A549 (cell line): ENCODE data around the gene CCDC142. TPM values are rescaled to one million over a fixed set of nuclear protein-coding genes. Genes with fewer than 3 reads are reported as not detected.

Source experiments
- ATAC-seq, 2 experiments: fragments of 200-7000 bp in 1 of 2; fragments of >200 bp in 1 of 2; cut with Nextera tagmentation in 1 of 2; cut with Tn5 transposase in 1 of 2; 3 replicates each; pipeline versions ENCODE4 v1.8.0 to v1.9.1; 2018 to 2020; ENCODE audit warnings: mild to moderate bottlenecking in 1 of 2, moderate library complexity in 1 of 2
- CTCF ChIA-PET: fragments of 300-600 bp; sonication (Branson Sonifier 250); formaldehyde crosslinking; extraction: SDS; loops from one replicate; lab custom pipeline; 2021; ENCODE audit warnings: antibody characterized with exemption, inconsistent platforms; lab: Yijun Ruan, JAX
- POLR2A ChIA-PET: fragments of 350-600 bp; formaldehyde crosslinking; extraction: SDS; loops from one replicate; lab custom pipeline; 2021; ENCODE audit warnings: antibody characterized with exemption, inconsistent platforms; lab: Yijun Ruan, JAX
- DNase-seq, 2 experiments: peaks; one replicate each; pipeline versions ENCODE4 v3.0.0 to v3.0.0-alpha.2; 2011 to 2016; ENCODE audit warnings: low read depth in 1 of 2, low spot score in 1 of 2
- FAIRE-seq: peaks from 2 replicates; lab custom pipeline; 2011; peaks lifted over from hg19 to GRCh38; lab: Jason Lieb, UNC
- H3K27ac ChIP-seq, 2 experiments: fragments of >200 bp; sonication (Bioruptor Twin); formaldehyde crosslinking; 3 replicates each; pipeline ENCODE4 v1.5.1; 2016 to 2017
- H3K4me1 ChIP-seq: fragments of >200 bp; sonication (Bioruptor Twin); formaldehyde crosslinking; 3 replicates; pipeline ENCODE4 v1.6.1; 2016
- H3K4me2 ChIP-seq: fragments of >200 bp; sonication (Bioruptor Twin); formaldehyde crosslinking; 3 replicates; pipeline ENCODE4 v1.6.1; 2016
- H3K4me3 ChIP-seq: fragments of >200 bp; sonication (Bioruptor Twin); formaldehyde crosslinking; 3 replicates; pipeline ENCODE4 v1.5.1; 2016
- H3K9me3 ChIP-seq: fragments of >200 bp; sonication (Bioruptor Twin); formaldehyde crosslinking; 3 replicates; pipeline ENCODE4 v1.6.1; 2016
- BHLHE40 ChIP-seq: IDR thresholded peaks from 2 replicates; pipeline ENCODE4 v1.6.1; 2012; ENCODE audit warnings: low read depth, low read length, inconsistent platforms
- CBX2 ChIP-seq: fragments of 200-600 bp; sonication (generic); IDR thresholded peaks from 2 replicates; pipeline ENCODE4 v1.6.1; 2016; ENCODE audit warnings: low read depth, mild to moderate bottlenecking, borderline replicate concordance
- CEBPB ChIP-seq, 2 experiments: fragments of >200 bp in 1 of 2; sonication (Bioruptor Twin) in 1 of 2; formaldehyde crosslinking in 1 of 2; IDR thresholded peaks; 2 replicates each; pipeline ENCODE4 v1.6.1; 2012 to 2016
- CHD2 ChIP-seq: fragments of 150-350 bp; IDR thresholded peaks from 2 replicates; pipeline ENCODE4 v1.6.1; 2014; ENCODE audit warnings: low read length; ENCODE audit not compliant: partially characterized antibody
- EHF ChIP-seq: fragments of 250-450 bp; sonication (Bioruptor Pico); IDR thresholded peaks from 2 replicates; pipeline ENCODE4 v1.5.0; 2020; ENCODE audit warnings: mild to moderate bottlenecking
- EHMT2 ChIP-seq: fragments of 200-600 bp; sonication (generic); IDR thresholded peaks from 2 replicates; pipeline ENCODE4 v1.6.1; 2016; ENCODE audit warnings: antibody characterized with exemption, low read depth, mild to moderate bottlenecking, moderate library complexity
- ESRRA ChIP-seq: fragments of 150-350 bp; IDR thresholded peaks from 2 replicates; pipeline ENCODE4 v1.6.1; 2014; ENCODE audit warnings: mild to moderate bottlenecking, low read length, borderline replicate concordance
- FOXS1 ChIP-seq: fragments of 250-450 bp; sonication (Bioruptor Pico); IDR thresholded peaks from 2 replicates; pipeline ENCODE4 v1.5.0; 2020; ENCODE audit warnings: mild to moderate bottlenecking, moderate library complexity
- GATA3 ChIP-seq: IDR thresholded peaks from 2 replicates; pipeline ENCODE4 v1.6.1; 2012; ENCODE audit warnings: borderline replicate concordance
- HDAC2 ChIP-seq: fragments of 200-600 bp; sonication (generic); IDR thresholded peaks from 2 replicates; pipeline ENCODE4 v1.6.1; 2016
- HEYL ChIP-seq: fragments of 250-450 bp; sonication (Bioruptor Pico); IDR thresholded peaks from 2 replicates; pipeline ENCODE4 v1.8.0; 2021; ENCODE audit warnings: mild to moderate bottlenecking, moderate library complexity
- HOXB5 ChIP-seq: fragments of 250-450 bp; sonication (Bioruptor Pico); IDR thresholded peaks from 2 replicates; pipeline ENCODE4 v1.5.0; 2020; ENCODE audit warnings: mild to moderate bottlenecking, moderate library complexity
- JUN ChIP-seq, 2 experiments: fragments of >200 bp; sonication (Bioruptor Twin); formaldehyde crosslinking; IDR thresholded peaks; 2 replicates in 1 of 2; 3 replicates in 1 of 2; pipeline ENCODE4 v1.6.1; 2016 to 2017
- JUNB ChIP-seq: fragments of >200 bp; sonication (Bioruptor Twin); formaldehyde crosslinking; IDR thresholded peaks from 2 replicates; pipeline ENCODE4 v1.6.1; 2016
- KDM1A ChIP-seq: fragments of 200-600 bp; sonication (generic); IDR thresholded peaks from 2 replicates; pipeline ENCODE4 v1.6.1; 2016; ENCODE audit warnings: low read depth, mild to moderate bottlenecking
- KDM5A ChIP-seq: fragments of 200-600 bp; sonication (generic); IDR thresholded peaks from 2 replicates; pipeline ENCODE4 v1.6.1; 2016; ENCODE audit warnings: antibody characterized with exemption, mild to moderate bottlenecking
- NR3C1 ChIP-seq: fragments of >200 bp; sonication (Bioruptor Twin); formaldehyde crosslinking; IDR thresholded peaks from 3 replicates; pipeline ENCODE4 v1.6.1; 2017
- POLR2A ChIP-seq: IDR thresholded peaks from 2 replicates; pipeline ENCODE4 v1.6.1; 2012; ENCODE audit warnings: mild to moderate bottlenecking, low read length
- RCOR1 ChIP-seq: fragments of 150-350 bp; IDR thresholded peaks from 2 replicates; pipeline ENCODE4 v1.6.1; 2014; ENCODE audit warnings: antibody characterized with exemption, low read length, low read depth
- RFX5 ChIP-seq: fragments of 450-650 bp; IDR thresholded peaks from 2 replicates; pipeline ENCODE4 v1.7.1; 2014; ENCODE audit warnings: antibody characterized with exemption, mild to moderate bottlenecking, moderate library complexity
- RNF2 ChIP-seq: fragments of 200-600 bp; sonication (generic); IDR thresholded peaks from 2 replicates; pipeline ENCODE4 v1.6.1; 2016; ENCODE audit warnings: low read depth, mild to moderate bottlenecking, antibody characterized with exemption, moderate library complexity, borderline replicate concordance
- ZNF302 ChIP-seq: fragments of 250-450 bp; sonication (Bioruptor Pico); IDR thresholded peaks from 2 replicates; pipeline ENCODE4 v1.9.0; 2021; ENCODE audit warnings: inconsistent platforms, mild to moderate bottlenecking, moderate library complexity
- WGBS: methylation state at CpG from one replicate; pipeline ENCODE4 v1.1.6; 2017; ENCODE audit errors: missing lambda C conversion rate; 5-methylcytosine and 5-hydroxymethylcytosine counted together
- polyA plus RNA-seq, 4 experiments: library from polyadenylated mRNA; depleted of rRNA in 3 of 4; stranded (reverse); fragments of >200 nt; fragmentation: RNase III in 1 of 4; extraction: RNeasy Plus Mini Kit Qiagen cat#74134 plus additional on column Dnase treatment in 1 of 4; gene quantifications; 2 replicates in 3 of 4; 3 replicates in 1 of 4; pipeline ENCODE4 v1.2.3, GENCODE V29; 2011 to 2017
- TF ChIP-seq, protein P1 (sequence below): fragments of 200-600 bp; sonication (generic); IDR thresholded peaks from 2 replicates; pipeline ENCODE4 v1.6.1; 2016; ENCODE audit warnings: antibody characterized with exemption, mild to moderate bottlenecking, moderate library complexity
- TF ChIP-seq, protein P2 (sequence below): fragments of >200 bp; sonication (Bioruptor Twin); formaldehyde crosslinking; IDR thresholded peaks from 3 replicates; pipeline ENCODE4 v1.6.1; 2016
- TF ChIP-seq, protein P3 (sequence below): fragments of >200 bp; sonication (Bioruptor Twin); formaldehyde crosslinking; IDR thresholded peaks from 2 replicates; pipeline ENCODE4 v1.6.1; 2016
- TF ChIP-seq, protein P4 (sequence below): IDR thresholded peaks from 2 replicates; pipeline ENCODE4 v1.6.1; 2012; ENCODE audit warnings: low read depth, borderline replicate concordance
- TF ChIP-seq, protein P5 (sequence below): fragments of 150-350 bp; IDR thresholded peaks from 2 replicates; pipeline ENCODE4 v1.6.1; 2014; ENCODE audit warnings: low read depth, mild to moderate bottlenecking, low read length
- TF ChIP-seq, protein P6 (sequence below): fragments of 450-650 bp; IDR thresholded peaks from 2 replicates; pipeline ENCODE4 v1.6.1; 2014; ENCODE audit warnings: antibody characterized with exemption
- TF ChIP-seq, protein P7 (sequence below): IDR thresholded peaks from 2 replicates; pipeline ENCODE4 v1.6.1; 2012

CCDC142 gene
- polyA plus RNA-seq, 2 of the 4 experiments (the other 2 are of a cell fraction): 6.8 to 12.8 TPM

DNA sequence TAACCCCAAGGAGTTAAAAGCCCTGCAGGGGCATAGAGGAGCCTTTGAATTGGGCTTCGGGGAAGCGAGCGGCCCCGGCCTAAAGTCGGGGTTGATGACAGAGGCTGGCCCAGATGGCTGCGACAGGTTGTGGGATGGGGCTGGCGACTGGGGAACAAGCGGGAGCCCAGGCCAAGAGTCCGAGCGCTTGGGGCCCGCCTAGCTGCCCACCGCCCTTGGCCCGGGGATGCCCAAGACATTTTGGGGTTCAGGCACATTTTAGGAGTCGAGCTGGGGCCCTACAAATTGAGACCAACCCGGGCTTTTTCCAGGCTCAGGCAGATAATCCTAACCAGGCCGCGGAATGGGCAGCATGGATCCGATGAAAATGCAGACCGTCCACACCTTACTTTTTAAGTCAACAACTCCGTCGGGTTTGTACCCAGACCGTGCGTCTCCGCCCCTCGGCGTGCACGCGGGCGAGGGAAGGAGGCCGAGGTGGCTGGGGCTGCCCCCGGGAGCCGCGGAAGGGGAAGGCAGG, 41.6 kb downstream of the CCDC142 start:
- ATAC-seq: no peak
- H3K4me1 ChIP-seq: peaks cover 34% of the 10 kb centered on the region
- DNase-seq: no peak
- peak overlapping the region; percentile 53; the same call in 1 of the 3 replicates for H3K4me3 ChIP-seq
- H3K27ac ChIP-seq: peak overlapping the region; percentile 86 to 89
- no peaks in the 10 kb centered on the region for H3K9me3 ChIP-seq
- CTCF ChIA-PET: interaction anchor here (1.1 to 2.6 kb wide), 4 partner anchors 10 to 91 kb away, joined by 3 to 6 read pairs (median 4); no protein-coding TSS in a partner anchor
- no peak for FAIRE-seq
- 94% methylated on average over 33 of the region's 33 CpGs for WGBS
- peak overlapping the region; percentile 93 for H3K4me2 ChIP-seq
- POLR2A ChIA-PET: interaction anchor here (1.8 to 2.2 kb wide), 2 partner anchors 13 to 16 kb away, joined by 21 to 23 read pairs; partner anchors contain the start of genes INO80B and WBP1
- TF ChIP-seq, protein P1, sequence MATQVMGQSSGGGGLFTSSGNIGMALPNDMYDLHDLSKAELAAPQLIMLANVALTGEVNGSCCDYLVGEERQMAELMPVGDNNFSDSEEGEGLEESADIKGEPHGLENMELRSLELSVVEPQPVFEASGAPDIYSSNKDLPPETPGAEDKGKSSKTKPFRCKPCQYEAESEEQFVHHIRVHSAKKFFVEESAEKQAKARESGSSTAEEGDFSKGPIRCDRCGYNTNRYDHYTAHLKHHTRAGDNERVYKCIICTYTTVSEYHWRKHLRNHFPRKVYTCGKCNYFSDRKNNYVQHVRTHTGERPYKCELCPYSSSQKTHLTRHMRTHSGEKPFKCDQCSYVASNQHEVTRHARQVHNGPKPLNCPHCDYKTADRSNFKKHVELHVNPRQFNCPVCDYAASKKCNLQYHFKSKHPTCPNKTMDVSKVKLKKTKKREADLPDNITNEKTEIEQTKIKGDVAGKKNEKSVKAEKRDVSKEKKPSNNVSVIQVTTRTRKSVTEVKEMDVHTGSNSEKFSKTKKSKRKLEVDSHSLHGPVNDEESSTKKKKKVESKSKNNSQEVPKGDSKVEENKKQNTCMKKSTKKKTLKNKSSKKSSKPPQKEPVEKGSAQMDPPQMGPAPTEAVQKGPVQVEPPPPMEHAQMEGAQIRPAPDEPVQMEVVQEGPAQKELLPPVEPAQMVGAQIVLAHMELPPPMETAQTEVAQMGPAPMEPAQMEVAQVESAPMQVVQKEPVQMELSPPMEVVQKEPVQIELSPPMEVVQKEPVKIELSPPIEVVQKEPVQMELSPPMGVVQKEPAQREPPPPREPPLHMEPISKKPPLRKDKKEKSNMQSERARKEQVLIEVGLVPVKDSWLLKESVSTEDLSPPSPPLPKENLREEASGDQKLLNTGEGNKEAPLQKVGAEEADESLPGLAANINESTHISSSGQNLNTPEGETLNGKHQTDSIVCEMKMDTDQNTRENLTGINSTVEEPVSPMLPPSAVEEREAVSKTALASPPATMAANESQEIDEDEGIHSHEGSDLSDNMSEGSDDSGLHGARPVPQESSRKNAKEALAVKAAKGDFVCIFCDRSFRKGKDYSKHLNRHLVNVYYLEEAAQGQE: no peak
- TF ChIP-seq RNF2: no peak
- TF ChIP-seq RFX5: no peak
- TF ChIP-seq, protein P2, sequence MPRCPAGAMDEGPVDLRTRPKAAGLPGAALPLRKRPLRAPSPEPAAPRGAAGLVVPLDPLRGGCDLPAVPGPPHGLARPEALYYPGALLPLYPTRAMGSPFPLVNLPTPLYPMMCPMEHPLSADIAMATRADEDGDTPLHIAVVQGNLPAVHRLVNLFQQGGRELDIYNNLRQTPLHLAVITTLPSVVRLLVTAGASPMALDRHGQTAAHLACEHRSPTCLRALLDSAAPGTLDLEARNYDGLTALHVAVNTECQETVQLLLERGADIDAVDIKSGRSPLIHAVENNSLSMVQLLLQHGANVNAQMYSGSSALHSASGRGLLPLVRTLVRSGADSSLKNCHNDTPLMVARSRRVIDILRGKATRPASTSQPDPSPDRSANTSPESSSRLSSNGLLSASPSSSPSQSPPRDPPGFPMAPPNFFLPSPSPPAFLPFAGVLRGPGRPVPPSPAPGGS: no peak
- no peak for TF ChIP-seq CBX2
- TF ChIP-seq HOXB5 (CRISPR knock-in tag): no peak
- TF ChIP-seq BHLHE40: no peak
- no peak for TF ChIP-seq POLR2A
- TF ChIP-seq EHF: no peak
- no peak for TF ChIP-seq GATA3
- no peak for TF ChIP-seq JUNB
- TF ChIP-seq, protein P3, sequence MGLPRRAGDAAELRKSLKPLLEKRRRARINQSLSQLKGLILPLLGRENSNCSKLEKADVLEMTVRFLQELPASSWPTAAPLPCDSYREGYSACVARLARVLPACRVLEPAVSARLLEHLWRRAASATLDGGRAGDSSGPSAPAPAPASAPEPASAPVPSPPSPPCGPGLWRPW: no peak

DNA sequence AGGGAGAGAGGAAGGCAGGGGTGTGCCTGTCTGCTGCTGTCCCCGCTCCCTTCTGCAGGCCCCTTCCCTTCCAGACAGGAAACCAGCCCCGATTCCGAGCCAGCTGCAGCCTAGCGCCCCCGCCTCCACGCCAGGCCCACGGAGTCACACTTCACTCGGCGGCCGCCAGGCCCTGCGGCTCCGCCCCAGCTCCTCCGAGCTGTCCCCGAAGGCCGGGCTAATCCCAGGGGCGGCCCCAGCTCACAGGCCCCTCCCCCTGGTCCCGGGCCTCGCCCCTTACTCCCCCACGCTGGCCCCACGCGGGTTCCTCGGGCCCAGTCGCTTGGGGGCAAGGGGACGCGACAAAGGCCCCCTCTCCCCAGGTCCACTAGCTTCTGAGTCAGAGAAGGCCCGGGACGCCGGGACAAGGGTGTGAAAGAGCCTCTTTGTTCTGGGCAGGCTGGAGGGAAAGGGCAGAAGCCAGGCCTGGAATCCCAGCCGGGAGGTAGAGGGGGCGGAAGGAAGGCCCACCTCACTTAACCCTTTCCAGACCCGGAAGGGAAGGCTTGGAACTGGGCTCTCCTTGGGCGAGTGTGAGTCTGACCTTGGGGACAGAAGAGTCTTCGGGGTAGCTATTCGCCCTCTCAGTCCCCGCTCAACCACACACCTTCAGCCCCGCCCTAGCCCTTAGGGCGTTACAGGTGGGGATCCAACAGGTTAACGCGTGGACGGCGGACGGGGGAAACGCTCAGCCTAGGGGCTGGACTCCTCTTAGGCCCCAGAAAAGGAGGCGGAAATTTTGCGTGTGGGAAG, 42.2 kb downstream of the CCDC142 start:
- 37% methylated on average over 32 of the region's 45 CpGs for WGBS
- H3K4me2 ChIP-seq: peak overlapping the region; percentile 93
- DNase-seq: peak; percentile 85 to 100
- ChIA-PET CTCF (interaction anchor here (0.9 to 2.6 kb wide), 14 partner anchors 8 to 191 kb away, joined by 3 to 9 read pairs (median 4); partner anchors contain the start of genes CCDC142, TTC31 and WBP1), POLR2A (interaction anchor here (0.5 to 2.5 kb wide), 11 partner anchors 8 to 92 kb away, joined by 3 to 23 read pairs (median 5); partner anchors contain the start of genes C2orf81, CCDC142, INO80B and MRPL53)
- H3K4me3 ChIP-seq: peak overlapping the region; percentile 53
- peak; percentile 96 to 99 for ATAC-seq
- peak overlapping the region; percentile 86 to 89 for H3K27ac ChIP-seq
- no peak for FAIRE-seq
- H3K4me1 ChIP-seq: peaks cover 34% of the 10 kb centered on the region
- no peaks in the 10 kb centered on the region for H3K9me3 ChIP-seq
- TF ChIP-seq HDAC2: no peak
- TF ChIP-seq HEYL: no peak
- TF ChIP-seq POLR2A: peak; percentile 94
- TF ChIP-seq JUN (IDR thresholded peaks at IDR 0.05): peak in 1 of 2 experiments; percentile 57; a peak in 1 of 5 replicates
- TF ChIP-seq, protein P4, sequence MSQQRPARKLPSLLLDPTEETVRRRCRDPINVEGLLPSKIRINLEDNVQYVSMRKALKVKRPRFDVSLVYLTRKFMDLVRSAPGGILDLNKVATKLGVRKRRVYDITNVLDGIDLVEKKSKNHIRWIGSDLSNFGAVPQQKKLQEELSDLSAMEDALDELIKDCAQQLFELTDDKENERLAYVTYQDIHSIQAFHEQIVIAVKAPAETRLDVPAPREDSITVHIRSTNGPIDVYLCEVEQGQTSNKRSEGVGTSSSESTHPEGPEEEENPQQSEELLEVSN: peak; percentile 83
- no peak for TF ChIP-seq FOXS1
- TF ChIP-seq ESRRA: no peak
- TF ChIP-seq KDM1A: no peak
- TF ChIP-seq, protein P5, sequence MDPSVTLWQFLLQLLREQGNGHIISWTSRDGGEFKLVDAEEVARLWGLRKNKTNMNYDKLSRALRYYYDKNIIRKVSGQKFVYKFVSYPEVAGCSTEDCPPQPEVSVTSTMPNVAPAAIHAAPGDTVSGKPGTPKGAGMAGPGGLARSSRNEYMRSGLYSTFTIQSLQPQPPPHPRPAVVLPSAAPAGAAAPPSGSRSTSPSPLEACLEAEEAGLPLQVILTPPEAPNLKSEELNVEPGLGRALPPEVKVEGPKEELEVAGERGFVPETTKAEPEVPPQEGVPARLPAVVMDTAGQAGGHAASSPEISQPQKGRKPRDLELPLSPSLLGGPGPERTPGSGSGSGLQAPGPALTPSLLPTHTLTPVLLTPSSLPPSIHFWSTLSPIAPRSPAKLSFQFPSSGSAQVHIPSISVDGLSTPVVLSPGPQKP: no peak
- TF ChIP-seq RCOR1: no peak
- no peak for TF ChIP-seq GATA3
- TF ChIP-seq, protein P6, sequence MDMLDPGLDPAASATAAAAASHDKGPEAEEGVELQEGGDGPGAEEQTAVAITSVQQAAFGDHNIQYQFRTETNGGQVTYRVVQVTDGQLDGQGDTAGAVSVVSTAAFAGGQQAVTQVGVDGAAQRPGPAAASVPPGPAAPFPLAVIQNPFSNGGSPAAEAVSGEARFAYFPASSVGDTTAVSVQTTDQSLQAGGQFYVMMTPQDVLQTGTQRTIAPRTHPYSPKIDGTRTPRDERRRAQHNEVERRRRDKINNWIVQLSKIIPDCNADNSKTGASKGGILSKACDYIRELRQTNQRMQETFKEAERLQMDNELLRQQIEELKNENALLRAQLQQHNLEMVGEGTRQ: no peak
- TF ChIP-seq EHMT2: no peak
- TF ChIP-seq ZNF302 (CRISPR knock-in tag): no peak
- TF ChIP-seq, protein P7, sequence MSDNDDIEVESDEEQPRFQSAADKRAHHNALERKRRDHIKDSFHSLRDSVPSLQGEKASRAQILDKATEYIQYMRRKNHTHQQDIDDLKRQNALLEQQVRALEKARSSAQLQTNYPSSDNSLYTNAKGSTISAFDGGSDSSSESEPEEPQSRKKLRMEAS: peak; percentile 70; the same call in 1 of the 2 replicates
- no peak for TF ChIP-seq CEBPB (IDR thresholded peaks at IDR 0.05)
- TF ChIP-seq NR3C1: no peak
- TF ChIP-seq CHD2: no peak
- no peak for TF ChIP-seq KDM5A
